GM19240 (cell line): ENCODE measurements around the gene CYP26A1.

Source experiments
- DNase-seq: peaks from one replicate; pipeline ENCODE4 v3.0.0; 2011; ENCODE audit warnings: low spot score; ENCODE audit not compliant: insufficient read length

The CYP26A1 gene

GRCh38 chr10:93115661-93116383 lies 42.1 kb downstream of the CYP26A1 start:
- DNase-seq: peak; percentile 55

DNA sequence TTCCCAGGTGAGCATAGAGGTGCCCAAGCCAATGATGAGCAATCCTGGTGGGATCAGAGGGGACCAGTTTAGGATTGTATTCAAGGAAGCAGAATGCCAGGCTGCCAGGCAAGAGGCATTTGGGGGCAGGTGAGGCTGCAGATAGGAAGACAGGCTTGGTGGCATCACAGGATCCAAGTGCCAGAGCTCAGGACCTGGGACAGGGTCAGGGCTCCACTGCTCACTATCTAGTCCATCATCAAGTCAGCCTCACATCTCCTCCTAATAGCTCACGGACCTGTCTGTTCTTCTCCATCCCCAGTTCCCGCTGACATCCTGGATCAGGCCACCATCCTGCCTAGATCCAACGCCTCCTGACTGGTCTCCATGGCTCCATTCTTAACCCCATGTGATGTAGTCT lies 47.6 kb downstream of the CYP26A1 start:
- DNase-seq: no peak

- DNase-seq: no peak
Observed at GRCh38 chr10:93123766-93124165, 50.1 kb downstream of the CYP26A1 start.

DNA sequence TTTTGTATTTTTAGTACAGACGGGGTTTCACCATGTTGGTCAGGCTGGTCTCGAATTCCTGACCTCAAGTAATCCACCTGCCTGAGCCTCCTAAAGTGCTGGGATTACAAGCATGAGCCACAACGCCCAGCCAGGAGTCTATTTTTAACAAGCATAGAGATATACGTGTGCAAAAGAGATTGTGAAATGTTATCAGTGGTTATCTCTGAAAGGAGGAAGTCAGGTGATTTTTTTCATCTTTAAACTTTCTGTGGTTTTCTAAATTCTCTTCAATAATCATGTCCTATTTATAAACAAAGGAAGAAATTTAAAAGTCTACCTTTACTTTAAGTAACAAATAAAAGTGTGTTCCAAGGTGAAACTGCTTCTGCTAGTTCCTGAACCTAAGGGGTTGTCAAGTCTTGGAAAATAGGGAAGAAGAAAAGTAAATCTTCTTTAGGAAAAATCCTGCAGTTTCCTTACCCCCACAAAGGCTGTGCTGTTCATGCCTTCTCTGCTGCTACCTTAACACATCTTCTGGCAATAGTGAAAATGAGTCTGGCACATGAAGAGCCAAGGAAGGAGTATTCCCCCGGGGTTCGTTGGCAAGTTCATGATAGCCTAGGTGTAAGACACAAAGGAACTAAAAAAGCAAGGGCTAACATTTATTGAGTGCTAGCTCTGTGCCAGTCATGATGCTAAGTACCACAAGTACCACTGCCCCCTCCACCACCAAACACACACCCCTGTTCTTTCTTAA lies 51.1 kb downstream of the CYP26A1 start:
- no peak for DNase-seq

GRCh38 chr10:93125966-93126365 lies 52.3 kb downstream of the CYP26A1 start:
- no peak for DNase-seq

GRCh38 chr10:93126483-93127052 lies 52.9 kb downstream of the CYP26A1 start:
- DNase-seq: no peak
